ENCODE data around the gene CTNND2. TPM values are rescaled to one million over a fixed set of nuclear protein-coding genes. Genes with fewer than 3 reads are reported as not detected.

Gene CTNND2
- total RNA-seq, 4 donors from 2014 or later = 0.22 to 2.8 (median 0.39) TPM

DNA sequence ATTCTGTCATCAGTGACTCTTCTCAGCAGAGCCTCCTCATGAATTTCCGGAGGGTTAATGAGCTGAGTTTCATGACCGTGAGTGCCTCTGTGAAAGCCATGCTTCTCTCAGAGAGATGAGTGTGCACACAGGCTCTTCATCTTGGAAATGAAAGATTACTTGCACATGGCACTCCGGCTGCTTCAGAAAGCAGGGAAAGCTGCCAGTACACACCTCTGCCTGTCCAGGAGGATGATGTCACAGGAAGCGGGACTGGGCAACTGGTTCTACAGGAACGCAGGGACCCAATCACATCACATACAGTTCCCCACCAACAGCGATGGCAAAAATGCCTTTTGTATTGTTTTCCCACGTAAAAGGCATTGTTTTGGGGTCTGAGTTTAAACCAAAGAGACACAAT lies 857.2 kb downstream of the CTNND2 start:
- TF ChIP-seq, protein P1, sequence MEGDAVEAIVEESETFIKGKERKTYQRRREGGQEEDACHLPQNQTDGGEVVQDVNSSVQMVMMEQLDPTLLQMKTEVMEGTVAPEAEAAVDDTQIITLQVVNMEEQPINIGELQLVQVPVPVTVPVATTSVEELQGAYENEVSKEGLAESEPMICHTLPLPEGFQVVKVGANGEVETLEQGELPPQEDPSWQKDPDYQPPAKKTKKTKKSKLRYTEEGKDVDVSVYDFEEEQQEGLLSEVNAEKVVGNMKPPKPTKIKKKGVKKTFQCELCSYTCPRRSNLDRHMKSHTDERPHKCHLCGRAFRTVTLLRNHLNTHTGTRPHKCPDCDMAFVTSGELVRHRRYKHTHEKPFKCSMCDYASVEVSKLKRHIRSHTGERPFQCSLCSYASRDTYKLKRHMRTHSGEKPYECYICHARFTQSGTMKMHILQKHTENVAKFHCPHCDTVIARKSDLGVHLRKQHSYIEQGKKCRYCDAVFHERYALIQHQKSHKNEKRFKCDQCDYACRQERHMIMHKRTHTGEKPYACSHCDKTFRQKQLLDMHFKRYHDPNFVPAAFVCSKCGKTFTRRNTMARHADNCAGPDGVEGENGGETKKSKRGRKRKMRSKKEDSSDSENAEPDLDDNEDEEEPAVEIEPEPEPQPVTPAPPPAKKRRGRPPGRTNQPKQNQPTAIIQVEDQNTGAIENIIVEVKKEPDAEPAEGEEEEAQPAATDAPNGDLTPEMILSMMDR (IDR thresholded peaks at IDR 0.05) = no peak
- no peak for TF ChIP-seq POLR2A (IDR thresholded peaks at IDR 0.05)
- no peak overlapping the region for H3K27ac ChIP-seq
- no peak for DNase-seq
- H3K36me3 ChIP-seq = no peaks in the 10 kb centered on the region
- no peaks in the 10 kb centered on the region for H3K27me3 ChIP-seq
- H3K9me3 ChIP-seq = no peaks in the 10 kb centered on the region
- peaks cover 0 to 9% of the 10 kb centered on the region in 2 donors for H3K4me1 ChIP-seq
- intact Hi-C loops (cut with DNase I) = no loop called here
- H3K4me3 ChIP-seq (replicated peaks in 1 of 3) = no peak overlapping the region
- WGBS, 2 donors = 76 to 79% methylated on average over 7 of the region's 7 CpGs

DNA sequence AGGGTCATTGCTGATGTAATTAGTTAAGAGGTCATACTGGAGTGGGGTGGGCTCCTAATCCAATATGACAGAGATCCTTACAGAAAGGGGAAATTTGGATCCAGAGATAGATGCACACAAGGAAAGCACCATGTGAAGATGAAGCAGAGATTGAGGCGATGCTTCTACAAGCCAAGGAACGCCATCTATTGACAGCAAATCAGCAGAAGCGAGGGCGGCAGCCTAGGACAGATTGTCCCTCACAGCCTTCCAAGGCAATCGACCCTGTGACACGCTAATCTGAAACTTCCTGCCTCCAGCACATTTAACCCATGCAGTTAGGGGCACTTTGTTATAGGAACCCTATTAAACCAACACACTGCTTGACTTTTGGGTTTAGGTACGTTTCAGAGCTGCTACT lies 858.1 kb downstream of the CTNND2 start:
- H3K27ac ChIP-seq = no peak overlapping the region

DNA sequence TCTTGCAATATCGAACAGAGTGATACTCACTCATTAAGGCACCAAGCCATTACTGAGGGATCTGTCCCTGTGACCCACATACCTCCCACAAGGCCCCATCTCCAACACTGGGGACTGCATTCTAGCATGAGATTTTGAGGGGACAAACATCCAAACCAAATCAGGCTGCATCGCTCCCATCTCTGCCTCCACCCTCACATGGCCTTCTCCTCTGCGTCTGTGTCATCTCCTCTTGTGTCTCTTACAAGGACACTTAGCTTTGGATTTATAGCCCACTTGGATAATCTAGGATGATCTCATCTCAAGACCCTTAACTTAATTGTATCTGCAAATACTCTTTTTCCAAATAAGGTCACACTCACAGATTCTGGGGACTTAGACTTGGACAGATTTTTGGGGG lies 858.8 kb downstream of the CTNND2 start:
- 90 to 93% methylated on average over 3 of the region's 3 CpGs for WGBS, 2 donors
- no peak overlapping the region for H3K4me3 ChIP-seq (replicated peaks in 1 of 3)
- DNase-seq = no peak
- TF ChIP-seq POLR2A (IDR thresholded peaks at IDR 0.05) = no peak
- TF ChIP-seq, protein P1 (IDR thresholded peaks at IDR 0.05) = no peak
- H3K4me1 ChIP-seq = peaks cover 0 to 9% of the 10 kb centered on the region in 2 donors
- H3K27me3 ChIP-seq = no peaks in the 10 kb centered on the region
- H3K36me3 ChIP-seq = no peaks in the 10 kb centered on the region
- no peak overlapping the region for H3K27ac ChIP-seq
- intact Hi-C loops (cut with DNase I) = no loop called here
- H3K9me3 ChIP-seq = no peaks in the 10 kb centered on the region

More for the DNA sequence above, 858.1 kb downstream of the CTNND2 start:
- H3K36me3 ChIP-seq = no peaks in the 10 kb centered on the region
- 57 to 69% methylated on average over 7 of the region's 7 CpGs for WGBS, 2 donors
- H3K9me3 ChIP-seq = no peaks in the 10 kb centered on the region
- intact Hi-C loops (cut with DNase I) = no loop called here
- no peaks in the 10 kb centered on the region for H3K27me3 ChIP-seq
- DNase-seq = no peak
- H3K4me1 ChIP-seq = peaks cover 0 to 9% of the 10 kb centered on the region in 2 donors
- no peak overlapping the region for H3K4me3 ChIP-seq (replicated peaks in 1 of 3)
- TF ChIP-seq, protein P1 (IDR thresholded peaks at IDR 0.05) = no peak
- TF ChIP-seq POLR2A (IDR thresholded peaks at IDR 0.05) = no peak

DNA sequence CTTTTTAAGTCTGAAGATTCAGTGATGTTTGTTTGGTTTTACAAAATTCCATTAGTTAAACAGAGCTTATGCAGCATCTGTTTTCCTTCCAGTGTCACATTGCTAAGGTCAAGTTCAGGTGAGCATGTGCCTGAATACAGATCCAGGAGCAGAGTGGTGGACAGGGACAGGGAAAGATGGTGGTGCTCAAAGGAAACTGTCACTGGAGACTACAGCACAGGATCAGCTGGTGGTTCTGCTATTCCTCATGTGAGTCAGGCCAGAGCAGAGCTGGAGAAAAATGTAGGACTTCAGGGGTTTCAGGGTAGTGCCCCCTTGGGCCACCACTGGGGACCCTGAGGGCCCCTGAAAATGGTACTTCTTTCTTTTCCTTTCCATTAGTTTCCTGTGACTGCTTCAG lies 859.7 kb downstream of the CTNND2 start:
- Histone ChIP-seq H3K36me3 (no peaks in the 10 kb centered on the region), H3K4me1 (peaks cover 0 to 7% of the 10 kb centered on the region in 2 donors), H3K27me3 (no peaks in the 10 kb centered on the region), H3K9me3 (no peaks in the 10 kb centered on the region), H3K4me3 (replicated peaks in 1 of 3) (no peak overlapping the region), H3K27ac (no peak overlapping the region)
- no peak for TF ChIP-seq POLR2A (IDR thresholded peaks at IDR 0.05)
- TF ChIP-seq, protein P1 (IDR thresholded peaks at IDR 0.05) = no peak
- intact Hi-C loops (cut with DNase I) = no loop called here
- DNase-seq = no peak

GRCh38 chr5:11043881-11044280 lies 860.4 kb downstream of the CTNND2 start:
- 80 to 82% methylated on average over 5 of the region's 5 CpGs for WGBS, 2 donors

More at GRCh38 chr5:11043881-11044280, 860.4 kb downstream of the CTNND2 start:
- no peak overlapping the region for H3K27ac ChIP-seq
- no peak for DNase-seq
- TF ChIP-seq POLR2A (IDR thresholded peaks at IDR 0.05) = no peak
- TF ChIP-seq, protein P1 (IDR thresholded peaks at IDR 0.05) = no peak
- no peaks in the 10 kb centered on the region for H3K9me3 ChIP-seq
- H3K4me3 ChIP-seq (replicated peaks in 1 of 3) = no peak overlapping the region
- intact Hi-C loops (cut with DNase I) = no loop called here
- no peaks in the 10 kb centered on the region for H3K4me1 ChIP-seq
- H3K27me3 ChIP-seq = no peaks in the 10 kb centered on the region
- no peaks in the 10 kb centered on the region for H3K36me3 ChIP-seq

Measured in thyroid gland (tissue), 4 donors.